ENCODE measurements around the gene ZNF276.

The ZNF276 gene

DNA sequence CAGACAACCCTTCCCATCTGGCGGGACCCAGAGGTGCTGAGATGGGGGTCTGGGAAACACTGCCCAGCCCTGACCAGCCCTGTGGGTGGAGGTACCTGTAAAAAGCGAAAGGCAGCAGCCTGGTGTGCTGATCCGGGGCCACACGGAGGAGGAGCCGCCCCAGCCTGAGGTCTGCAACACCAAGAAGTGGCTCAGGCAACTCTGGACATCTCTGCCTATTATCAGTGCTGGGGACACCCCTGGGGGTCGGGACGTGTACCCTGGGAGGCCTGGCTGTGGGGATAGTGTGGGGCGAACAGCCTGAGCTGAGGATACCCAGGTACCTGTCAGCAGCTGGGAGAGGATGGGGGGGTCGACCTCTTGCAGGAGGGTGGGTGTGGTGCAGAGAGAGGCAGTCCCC lies 18.0 kb downstream of the ZNF276 start:
- H3K36me3 ChIP-seq (replicated peaks; ENCODE audit: low read depth, low read length), result peaks cover 73% of the 10 kb centered on the region
- H3K79me2 ChIP-seq (ENCODE audit: low read length), result no peaks in the 10 kb centered on the region
- H3K4me2 ChIP-seq (ENCODE audit: low read length), result no peak overlapping the region
- peaks cover 9% of the 10 kb centered on the region; the same call in 1 of the 2 replicates for H4K20me1 ChIP-seq (ENCODE audit: insufficient read depth, low read length)
- no peaks in the 10 kb centered on the region for H3K27me3 ChIP-seq (ENCODE audit: low read depth, low read length)
- no peaks in the 10 kb centered on the region for H3K4me1 ChIP-seq (ENCODE audit: low read length)
- H3K4me3 ChIP-seq (ENCODE audit: low read length), result no peak overlapping the region
- H3K9ac ChIP-seq (ENCODE audit: low read length), result no peak overlapping the region
- H3K27ac ChIP-seq (ENCODE audit: low read length), result no peak overlapping the region
- H3K9me3 ChIP-seq (ENCODE audit: insufficient read depth, low read length), result no peaks in the 10 kb centered on the region
- H2AFZ ChIP-seq (ENCODE audit: low read depth, low read length), result no peak overlapping the region
- TF ChIP-seq, protein P1, sequence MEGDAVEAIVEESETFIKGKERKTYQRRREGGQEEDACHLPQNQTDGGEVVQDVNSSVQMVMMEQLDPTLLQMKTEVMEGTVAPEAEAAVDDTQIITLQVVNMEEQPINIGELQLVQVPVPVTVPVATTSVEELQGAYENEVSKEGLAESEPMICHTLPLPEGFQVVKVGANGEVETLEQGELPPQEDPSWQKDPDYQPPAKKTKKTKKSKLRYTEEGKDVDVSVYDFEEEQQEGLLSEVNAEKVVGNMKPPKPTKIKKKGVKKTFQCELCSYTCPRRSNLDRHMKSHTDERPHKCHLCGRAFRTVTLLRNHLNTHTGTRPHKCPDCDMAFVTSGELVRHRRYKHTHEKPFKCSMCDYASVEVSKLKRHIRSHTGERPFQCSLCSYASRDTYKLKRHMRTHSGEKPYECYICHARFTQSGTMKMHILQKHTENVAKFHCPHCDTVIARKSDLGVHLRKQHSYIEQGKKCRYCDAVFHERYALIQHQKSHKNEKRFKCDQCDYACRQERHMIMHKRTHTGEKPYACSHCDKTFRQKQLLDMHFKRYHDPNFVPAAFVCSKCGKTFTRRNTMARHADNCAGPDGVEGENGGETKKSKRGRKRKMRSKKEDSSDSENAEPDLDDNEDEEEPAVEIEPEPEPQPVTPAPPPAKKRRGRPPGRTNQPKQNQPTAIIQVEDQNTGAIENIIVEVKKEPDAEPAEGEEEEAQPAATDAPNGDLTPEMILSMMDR (IDR thresholded peaks at IDR 0.05; ENCODE audit: low read depth, low read length), result no peak
- no peak for TF ChIP-seq EZH2phosphoT487 (IDR thresholded peaks at IDR 0.05; ENCODE audit: low read depth)

DNA sequence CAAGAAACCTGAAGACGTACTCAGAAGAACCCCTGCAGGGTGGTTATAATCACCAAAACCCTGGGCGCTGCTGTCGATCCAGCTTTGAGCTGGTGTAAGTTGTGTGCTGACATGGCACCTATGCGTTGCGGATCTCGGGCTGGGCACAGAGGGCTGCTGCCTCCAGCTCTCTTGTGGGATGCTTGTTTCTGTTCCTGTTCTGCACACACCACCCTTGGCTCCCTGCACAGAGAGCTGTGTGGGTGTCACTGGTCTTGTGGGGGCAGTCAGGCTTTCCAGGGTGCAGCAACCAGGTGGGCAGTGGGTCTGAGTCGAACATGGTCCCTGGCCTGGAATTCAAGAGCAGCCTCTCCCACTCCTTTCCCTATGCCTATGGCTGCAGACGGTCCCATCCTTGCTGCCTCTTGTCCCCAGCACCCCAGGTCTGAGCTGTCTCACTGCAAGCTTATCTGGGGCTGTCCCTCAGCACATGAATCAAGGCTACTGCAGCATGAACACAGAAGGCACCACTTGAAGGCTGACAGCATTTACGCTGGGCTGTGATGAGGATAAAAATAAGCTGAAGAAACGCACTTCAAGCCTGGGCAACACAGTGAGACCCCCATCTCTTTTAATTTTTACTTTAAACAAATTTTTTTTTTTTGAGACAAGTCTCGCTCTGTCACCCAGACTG lies 20.1 kb downstream of the ZNF276 start:
- no peak for TF ChIP-seq EZH2phosphoT487 (IDR thresholded peaks at IDR 0.05; ENCODE audit: low read depth)
- TF ChIP-seq, protein P1 (IDR thresholded peaks at IDR 0.05; ENCODE audit: low read depth, low read length), result no peak
- Histone ChIP-seq H3K4me1 (ENCODE audit: low read length) (no peaks in the 10 kb centered on the region), H3K27ac (ENCODE audit: low read length) (no peak overlapping the region), H3K27me3 (ENCODE audit: low read depth, low read length) (no peaks in the 10 kb centered on the region), H3K36me3 (replicated peaks; ENCODE audit: low read depth, low read length) (peaks cover 71% of the 10 kb centered on the region), H3K9ac (ENCODE audit: low read length) (no peak overlapping the region), H3K79me2 (ENCODE audit: low read length) (no peaks in the 10 kb centered on the region), H3K4me3 (ENCODE audit: low read length) (no peak overlapping the region), H2AFZ (ENCODE audit: low read depth, low read length) (no peak overlapping the region), H3K4me2 (ENCODE audit: low read length) (no peak overlapping the region), H4K20me1 (ENCODE audit: insufficient read depth, low read length) (peaks cover 9% of the 10 kb centered on the region; the same call in 1 of the 2 replicates), H3K9me3 (ENCODE audit: insufficient read depth, low read length) (no peaks in the 10 kb centered on the region)

DNA sequence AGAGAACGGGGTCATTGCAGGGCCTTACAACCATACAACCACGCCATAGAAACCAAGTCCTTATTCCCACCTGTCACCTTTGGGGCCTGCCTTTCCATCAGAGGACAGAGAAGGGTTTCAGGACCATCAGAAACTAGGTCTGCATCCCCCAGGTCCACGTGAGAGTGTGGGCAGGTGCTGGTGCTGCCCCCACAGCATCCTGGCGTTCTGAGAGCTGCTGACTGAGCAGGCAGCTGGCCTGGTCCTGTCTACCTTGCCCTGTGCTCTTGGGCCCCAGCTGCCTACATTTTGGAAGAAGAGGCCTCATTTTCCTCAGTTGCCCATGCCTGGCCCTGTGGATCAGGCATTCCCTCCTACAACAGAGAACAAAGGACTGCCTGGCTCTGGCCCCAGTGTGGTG lies 21.6 kb downstream of the ZNF276 start:
- Histone ChIP-seq H3K27ac (ENCODE audit: low read length) (no peak overlapping the region), H3K4me3 (ENCODE audit: low read length) (no peak overlapping the region), H3K27me3 (ENCODE audit: low read depth, low read length) (no peaks in the 10 kb centered on the region), H3K79me2 (ENCODE audit: low read length) (no peaks in the 10 kb centered on the region), H4K20me1 (ENCODE audit: insufficient read depth, low read length) (peaks cover 5% of the 10 kb centered on the region; the same call in 1 of the 2 replicates), H3K9me3 (ENCODE audit: insufficient read depth, low read length) (no peaks in the 10 kb centered on the region), H3K9ac (ENCODE audit: low read length) (no peak overlapping the region), H2AFZ (ENCODE audit: low read depth, low read length) (no peak overlapping the region), H3K36me3 (replicated peaks; ENCODE audit: low read depth, low read length) (peaks cover 64% of the 10 kb centered on the region), H3K4me2 (ENCODE audit: low read length) (no peak overlapping the region), H3K4me1 (ENCODE audit: low read length) (no peaks in the 10 kb centered on the region)
- TF ChIP-seq, protein P1 (IDR thresholded peaks at IDR 0.05; ENCODE audit: low read depth, low read length), result no peak
- TF ChIP-seq EZH2phosphoT487 (IDR thresholded peaks at IDR 0.05; ENCODE audit: low read depth), result no peak

DNA sequence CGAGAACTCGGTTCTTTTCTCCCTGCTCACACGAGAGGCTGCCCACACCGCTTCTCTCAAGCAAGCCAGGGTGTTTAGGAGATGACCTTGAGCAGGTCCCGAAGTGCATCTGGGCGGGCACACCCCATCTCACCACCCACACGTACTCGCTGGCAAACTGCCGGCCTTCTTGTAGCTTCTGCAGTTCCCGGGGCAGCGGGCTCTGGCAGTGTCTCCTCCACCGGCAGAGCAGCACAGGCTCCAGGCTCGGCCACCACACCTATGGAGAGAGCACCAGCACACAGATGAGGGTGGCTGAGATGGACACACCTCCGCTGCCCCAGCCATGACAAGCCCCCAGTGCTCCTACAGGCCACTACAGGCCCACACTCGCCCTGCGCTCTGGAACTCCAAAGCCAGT lies 23.5 kb downstream of the ZNF276 start:
- no peak overlapping the region for H3K27ac ChIP-seq (ENCODE audit: low read length)
- H3K4me1 ChIP-seq (ENCODE audit: low read length), result peaks cover 4% of the 10 kb centered on the region
- no peak overlapping the region for H3K4me3 ChIP-seq (ENCODE audit: low read length)
- no peaks in the 10 kb centered on the region for H3K79me2 ChIP-seq (ENCODE audit: low read length)
- no peaks in the 10 kb centered on the region for H4K20me1 ChIP-seq (ENCODE audit: insufficient read depth, low read length)
- no peak overlapping the region for H3K9ac ChIP-seq (ENCODE audit: low read length)
- no peak overlapping the region for H3K4me2 ChIP-seq (ENCODE audit: low read length)
- no peaks in the 10 kb centered on the region for H3K27me3 ChIP-seq (ENCODE audit: low read depth, low read length)
- TF ChIP-seq, protein P1 (IDR thresholded peaks at IDR 0.05; ENCODE audit: low read depth, low read length), result no peak
- TF ChIP-seq EZH2phosphoT487 (IDR thresholded peaks at IDR 0.05; ENCODE audit: low read depth), result no peak
- H3K36me3 ChIP-seq (replicated peaks; ENCODE audit: low read depth, low read length), result peaks cover 61% of the 10 kb centered on the region
- no peak overlapping the region for H2AFZ ChIP-seq (ENCODE audit: low read depth, low read length)
- H3K9me3 ChIP-seq (ENCODE audit: insufficient read depth, low read length), result no peaks in the 10 kb centered on the region

Data from OCI-LY3 (cell line).